Neural cell (in vitro differentiated cells): ENCODE data around the gene TBC1D20. TPM values are rescaled to one million over a fixed set of nuclear protein-coding genes. Genes with fewer than 3 reads are reported as not detected.

Experiments used
- H2AFZ ChIP-seq: fragments of 200-600, 300-800 bp; sonication (generic), shearing (Covaris generic); 2 replicates; pipeline ENCODE4 v1.6.0; 2014; ENCODE audit warnings: low read depth, mild to moderate bottlenecking, antibody characterized with exemption, low read length, moderate library complexity
- H3F3A ChIP-seq: fragments of 200-600 bp; shearing (Covaris generic); 2 replicates; pipeline ENCODE4 v1.6.1; 2016; ENCODE audit warnings: mild to moderate bottlenecking, moderate library complexity, mixed read lengths, antibody characterized with exemption, low read length; ENCODE audit not compliant: insufficient read depth, poor library complexity, severe bottlenecking
- H3K27ac ChIP-seq: fragments of 200-600, 300-800 bp; sonication (generic), shearing (Covaris generic); 2 replicates; pipeline ENCODE4 v1.5.1; 2014; ENCODE audit warnings: mild to moderate bottlenecking, low read length, moderate library complexity
- H3K27me3 ChIP-seq: fragments of 300-800, 200-600 bp; sonication (generic), shearing (Covaris generic); 2 replicates; pipeline ENCODE4 v1.6.0; 2014; ENCODE audit warnings: mild to moderate bottlenecking, low read depth, low read length, moderate library complexity; ENCODE audit not compliant: insufficient read depth
- H3K36me3 ChIP-seq: fragments of 300-800, 200-600 bp; sonication (generic), shearing (Covaris generic); 2 replicates; pipeline ENCODE4 v1.5.1; 2014; ENCODE audit warnings: mild to moderate bottlenecking, antibody characterized with exemption, low read length, moderate library complexity; ENCODE audit not compliant: insufficient read depth
- H3K4me2 ChIP-seq: fragments of 300-800, 200-600 bp; sonication (generic), shearing (Covaris generic); 2 replicates; pipeline ENCODE4 v1.6.0; 2014; ENCODE audit warnings: mild to moderate bottlenecking, low read length
- H3K4me3 ChIP-seq: fragments of 300-800, 200-600 bp; sonication (generic), shearing (Covaris generic); 2 replicates; pipeline ENCODE4 v1.5.1; 2014; ENCODE audit warnings: mild to moderate bottlenecking, low read length, moderate library complexity
- H3K79me2 ChIP-seq: fragments of 200-600 bp; shearing (Covaris generic); replicated peaks from 2 replicates; pipeline ENCODE4 v1.6.0; 2014; ENCODE audit warnings: mild to moderate bottlenecking, low read length, moderate library complexity; ENCODE audit not compliant: insufficient read depth
- H3K9ac ChIP-seq: fragments of 300-800, 200-600 bp; sonication (generic), shearing (Covaris generic); 2 replicates; pipeline ENCODE4 v1.6.1; 2016; ENCODE audit warnings: mild to moderate bottlenecking, low read length, mixed read lengths
- H3K9me2 ChIP-seq: fragments of 200-600 bp; shearing (Covaris generic); 2 replicates; pipeline ENCODE4 v1.6.1; 2016; ENCODE audit warnings: mild to moderate bottlenecking, low read length, mixed read lengths; ENCODE audit not compliant: insufficient read depth
- H3K9me3 ChIP-seq: fragments of 200-600, 300-800 bp; sonication (generic), shearing (Covaris generic); 2 replicates; pipeline ENCODE4 v1.6.1; 2016; ENCODE audit warnings: mild to moderate bottlenecking, mixed run types, low read length, moderate library complexity, mixed read lengths
- H4K20me1 ChIP-seq: fragments of 200-600 bp; shearing (Covaris generic); 2 replicates; pipeline ENCODE4 v1.6.1; 2016; ENCODE audit warnings: mild to moderate bottlenecking, mixed run types; ENCODE audit not compliant: insufficient read depth
- EP300 ChIP-seq: fragments of 450-650 bp; conservative IDR thresholded peaks from 2 replicates; pipeline ENCODE4 v1.6.1; 2014; ENCODE audit warnings: antibody characterized with exemption, mild to moderate bottlenecking, moderate library complexity; ENCODE audit not compliant: poor library complexity, severe bottlenecking
- EZH2 ChIP-seq: fragments of 200-600, 300-800 bp; shearing (Covaris generic), sonication (generic); IDR thresholded peaks from 2 replicates; pipeline ENCODE4 v1.6.1; 2014; ENCODE audit warnings: antibody characterized with exemption, low read length, borderline replicate concordance, mild to moderate bottlenecking; ENCODE audit not compliant: insufficient read depth, poor library complexity, severe bottlenecking
- MXI1 ChIP-seq: fragments of 450-650 bp; conservative IDR thresholded peaks from 2 replicates; pipeline ENCODE4 v1.6.1; 2014; ENCODE audit warnings: antibody characterized with exemption, mild to moderate bottlenecking; ENCODE audit not compliant: poor library complexity, severe bottlenecking
- POLR2AphosphoS5 ChIP-seq: IDR thresholded peaks from 2 replicates; pipeline ENCODE4 v1.6.1; 2012
- RAD21 ChIP-seq: fragments of 450-650 bp; conservative IDR thresholded peaks from 2 replicates; pipeline ENCODE4 v1.6.1; 2014; ENCODE audit warnings: antibody characterized with exemption, mild to moderate bottlenecking, moderate library complexity
- SMC3 ChIP-seq: fragments of 450-650 bp; conservative IDR thresholded peaks from 2 replicates; pipeline ENCODE4 v1.6.1; 2014; ENCODE audit warnings: antibody characterized with exemption, mild to moderate bottlenecking, moderate library complexity; ENCODE audit not compliant: poor library complexity
- TAF1 ChIP-seq: IDR thresholded peaks from 2 replicates; pipeline ENCODE4 v1.6.1; 2012; ENCODE audit warnings: low read depth
- polyA plus RNA-seq: library from polyadenylated mRNA; depleted of rRNA; stranded (reverse); fragments of >200 nt; gene quantifications from 2 replicates; pipeline ENCODE4 v1.2.3, GENCODE V29; 2014
- TF ChIP-seq, protein P1 (sequence below): fragments of 450-650 bp; IDR thresholded peaks from 2 replicates; pipeline ENCODE4 v1.5.1; 2014; ENCODE audit warnings: antibody characterized with exemption, mild to moderate bottlenecking, moderate library complexity; ENCODE audit not compliant: poor library complexity, severe bottlenecking
- TF ChIP-seq, protein P2 (sequence below): IDR thresholded peaks from 2 replicates; pipeline ENCODE4 v1.6.1; 2012; ENCODE audit warnings: borderline replicate concordance

Gene TBC1D20
- polyA plus RNA-seq, 1 donor from 2014 or later, result 25.1 TPM

DNA sequence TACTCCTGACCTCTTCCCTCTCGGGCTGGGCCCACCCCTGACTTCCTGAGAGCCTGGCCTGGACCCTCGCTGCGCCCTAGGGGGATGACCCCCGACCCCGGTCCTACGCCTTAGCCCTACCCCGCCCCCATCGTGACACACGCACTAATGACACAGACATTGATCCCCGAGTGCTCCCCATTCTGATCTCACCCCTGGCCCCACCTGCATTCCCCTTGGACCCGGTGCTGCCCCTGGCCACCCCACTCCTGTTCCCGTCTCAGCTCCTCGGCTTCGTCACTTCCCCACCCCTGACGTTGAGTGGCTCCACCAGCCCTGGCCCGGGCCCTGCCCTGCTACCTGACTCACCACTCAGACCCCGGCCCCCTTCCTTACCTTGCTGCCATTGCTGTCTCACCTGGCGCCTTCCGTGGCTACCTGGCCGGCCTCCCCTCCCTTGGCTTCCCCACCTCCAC is 42.1 kb downstream of the TBC1D20 start:
- no peak for TF ChIP-seq MXI1
- no peak for TF ChIP-seq RAD21
- TF ChIP-seq POLR2AphosphoS5, result no peak
- no peak for TF ChIP-seq EP300
- TF ChIP-seq EZH2, result no peak
- Histone ChIP-seq H3K9me3 (no peaks in the 10 kb centered on the region), H3K4me3 (no peak overlapping the region), H3K27me3 (no peaks in the 10 kb centered on the region), H3K9me2 (no peaks in the 10 kb centered on the region), H3K9ac (no peak overlapping the region), H4K20me1 (no peaks in the 10 kb centered on the region), H2AFZ (no peak overlapping the region), H3K27ac (no peak overlapping the region), H3K36me3 (no peaks in the 10 kb centered on the region), H3F3A (no peaks in the 10 kb centered on the region), H3K4me2 (no peak overlapping the region), H3K79me2 (no peaks in the 10 kb centered on the region)

DNA sequence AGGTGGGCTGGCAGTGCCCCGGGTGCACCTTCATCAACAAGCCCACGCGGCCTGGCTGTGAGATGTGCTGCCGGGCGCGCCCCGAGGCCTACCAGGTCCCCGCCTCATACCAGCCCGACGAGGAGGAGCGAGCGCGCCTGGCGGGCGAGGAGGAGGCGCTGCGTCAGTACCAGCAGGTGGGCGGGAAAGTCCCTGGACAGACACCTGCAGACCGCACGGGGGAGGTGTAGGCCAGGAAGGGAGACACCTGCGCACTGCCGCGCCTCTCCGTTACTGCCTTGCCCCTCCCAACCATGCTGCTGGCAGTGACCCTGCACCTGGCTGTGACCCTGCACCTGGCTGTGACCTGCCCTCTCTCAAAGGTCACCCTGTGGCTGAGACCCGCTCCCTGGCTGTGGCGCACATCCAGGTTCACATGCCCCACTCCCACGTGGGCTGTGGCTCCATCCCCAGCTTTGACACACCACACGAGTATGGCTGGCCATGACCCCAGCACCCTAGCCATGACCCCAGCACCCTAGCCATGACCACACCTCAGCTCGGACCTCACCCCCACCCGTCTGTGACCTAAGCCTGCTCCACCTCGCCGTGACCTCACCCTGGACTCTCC is 42.7 kb downstream of the TBC1D20 start:
- H3K36me3 ChIP-seq, result no peaks in the 10 kb centered on the region
- no peaks in the 10 kb centered on the region for H3K9me3 ChIP-seq
- TF ChIP-seq TAF1 (no peak), MXI1 (no peak), RAD21 (no peak), POLR2AphosphoS5 (no peak), EP300 (no peak), EZH2 (no peak), SMC3 (no peak)
- TF ChIP-seq, protein P1, sequence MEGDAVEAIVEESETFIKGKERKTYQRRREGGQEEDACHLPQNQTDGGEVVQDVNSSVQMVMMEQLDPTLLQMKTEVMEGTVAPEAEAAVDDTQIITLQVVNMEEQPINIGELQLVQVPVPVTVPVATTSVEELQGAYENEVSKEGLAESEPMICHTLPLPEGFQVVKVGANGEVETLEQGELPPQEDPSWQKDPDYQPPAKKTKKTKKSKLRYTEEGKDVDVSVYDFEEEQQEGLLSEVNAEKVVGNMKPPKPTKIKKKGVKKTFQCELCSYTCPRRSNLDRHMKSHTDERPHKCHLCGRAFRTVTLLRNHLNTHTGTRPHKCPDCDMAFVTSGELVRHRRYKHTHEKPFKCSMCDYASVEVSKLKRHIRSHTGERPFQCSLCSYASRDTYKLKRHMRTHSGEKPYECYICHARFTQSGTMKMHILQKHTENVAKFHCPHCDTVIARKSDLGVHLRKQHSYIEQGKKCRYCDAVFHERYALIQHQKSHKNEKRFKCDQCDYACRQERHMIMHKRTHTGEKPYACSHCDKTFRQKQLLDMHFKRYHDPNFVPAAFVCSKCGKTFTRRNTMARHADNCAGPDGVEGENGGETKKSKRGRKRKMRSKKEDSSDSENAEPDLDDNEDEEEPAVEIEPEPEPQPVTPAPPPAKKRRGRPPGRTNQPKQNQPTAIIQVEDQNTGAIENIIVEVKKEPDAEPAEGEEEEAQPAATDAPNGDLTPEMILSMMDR, result no peak
- TF ChIP-seq, protein P2, sequence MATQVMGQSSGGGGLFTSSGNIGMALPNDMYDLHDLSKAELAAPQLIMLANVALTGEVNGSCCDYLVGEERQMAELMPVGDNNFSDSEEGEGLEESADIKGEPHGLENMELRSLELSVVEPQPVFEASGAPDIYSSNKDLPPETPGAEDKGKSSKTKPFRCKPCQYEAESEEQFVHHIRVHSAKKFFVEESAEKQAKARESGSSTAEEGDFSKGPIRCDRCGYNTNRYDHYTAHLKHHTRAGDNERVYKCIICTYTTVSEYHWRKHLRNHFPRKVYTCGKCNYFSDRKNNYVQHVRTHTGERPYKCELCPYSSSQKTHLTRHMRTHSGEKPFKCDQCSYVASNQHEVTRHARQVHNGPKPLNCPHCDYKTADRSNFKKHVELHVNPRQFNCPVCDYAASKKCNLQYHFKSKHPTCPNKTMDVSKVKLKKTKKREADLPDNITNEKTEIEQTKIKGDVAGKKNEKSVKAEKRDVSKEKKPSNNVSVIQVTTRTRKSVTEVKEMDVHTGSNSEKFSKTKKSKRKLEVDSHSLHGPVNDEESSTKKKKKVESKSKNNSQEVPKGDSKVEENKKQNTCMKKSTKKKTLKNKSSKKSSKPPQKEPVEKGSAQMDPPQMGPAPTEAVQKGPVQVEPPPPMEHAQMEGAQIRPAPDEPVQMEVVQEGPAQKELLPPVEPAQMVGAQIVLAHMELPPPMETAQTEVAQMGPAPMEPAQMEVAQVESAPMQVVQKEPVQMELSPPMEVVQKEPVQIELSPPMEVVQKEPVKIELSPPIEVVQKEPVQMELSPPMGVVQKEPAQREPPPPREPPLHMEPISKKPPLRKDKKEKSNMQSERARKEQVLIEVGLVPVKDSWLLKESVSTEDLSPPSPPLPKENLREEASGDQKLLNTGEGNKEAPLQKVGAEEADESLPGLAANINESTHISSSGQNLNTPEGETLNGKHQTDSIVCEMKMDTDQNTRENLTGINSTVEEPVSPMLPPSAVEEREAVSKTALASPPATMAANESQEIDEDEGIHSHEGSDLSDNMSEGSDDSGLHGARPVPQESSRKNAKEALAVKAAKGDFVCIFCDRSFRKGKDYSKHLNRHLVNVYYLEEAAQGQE, result no peak
- H3K27ac ChIP-seq, result no peak overlapping the region
- H3K4me2 ChIP-seq, result no peak overlapping the region
- H3K79me2 ChIP-seq, result no peaks in the 10 kb centered on the region
- no peak overlapping the region for H3K9ac ChIP-seq
- H3K4me3 ChIP-seq, result no peak overlapping the region
- no peaks in the 10 kb centered on the region for H4K20me1 ChIP-seq
- no peak overlapping the region for H2AFZ ChIP-seq
- H3K27me3 ChIP-seq, result no peaks in the 10 kb centered on the region
- no peaks in the 10 kb centered on the region for H3K9me2 ChIP-seq
- H3F3A ChIP-seq, result no peaks in the 10 kb centered on the region
